GM12875 (cell line): ENCODE measurements around the gene SLC22A23.

Experiments used
- H3K4me3 ChIP-seq: one replicate; pipeline ENCODE4 v1.5.1; 2011; ENCODE audit warnings: low read depth, low read length, control low read depth
- CTCF ChIP-seq: IDR thresholded peaks from 2 replicates; pipeline ENCODE4 v1.5.1; 2011; ENCODE audit warnings: low read depth, mild to moderate bottlenecking, control low read depth, inconsistent platforms, low read length, moderate library complexity, borderline replicate concordance; ENCODE audit not compliant: insufficient read depth

The SLC22A23 gene

DNA sequence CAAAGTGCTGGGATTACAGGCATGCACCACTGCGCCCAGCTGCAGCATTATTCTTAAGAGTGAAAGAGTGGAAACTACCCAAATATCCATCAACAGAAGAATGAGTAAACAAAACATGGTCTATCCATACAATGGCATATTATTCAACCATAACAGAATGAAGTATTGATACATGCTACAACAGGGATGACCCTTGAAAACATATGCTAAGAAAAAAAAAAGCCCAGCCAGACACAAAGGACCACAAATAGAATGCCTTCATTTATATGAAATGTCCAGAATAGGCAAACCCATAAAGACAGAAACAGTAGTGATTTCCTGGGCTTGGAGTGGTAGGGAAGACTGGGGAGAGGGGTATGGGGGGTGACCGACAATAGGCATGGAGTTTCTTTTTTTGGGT lies 236.5 kb downstream of the SLC22A23 start:
- no peak for TF ChIP-seq CTCF
- H3K4me3 ChIP-seq, result no peak overlapping the region
